Psoas muscle (tissue), 8 donors: ENCODE measurements around the gene CENPT. TPM values are rescaled to one million over a fixed set of nuclear protein-coding genes. Genes with fewer than 3 reads are reported as not detected.
A peak's percentile ranks its signal among the peaks of the same experiment; 100 is the strongest.

Experiments
- ATAC-seq, 4 donors: fragments of 200-7000 bp; cut with Tn5 transposase; one replicate each; pipeline ENCODE4 v1.9.1; 2020; ENCODE audit warnings: moderate library complexity in 3 of 4, mild to moderate bottlenecking in 2 of 4
- DNase-seq, 2 donors: peaks; one replicate each; pipeline ENCODE4 v3.0.0-alpha.2; 2020
- H3K27ac ChIP-seq: fragments of 200-600 bp; one replicate; pipeline ENCODE4 v1.8.0; 2022
- H3K27me3 ChIP-seq, 3 donors: fragments of 200-600 bp in 1 of 3; one replicate each; pipeline versions ENCODE4 v1.6.1 to v1.8.0; 2013 to 2022; ENCODE audit warnings: low read length in 2 of 3, mild to moderate bottlenecking in 2 of 3, moderate library complexity in 1 of 3; ENCODE audit not compliant: insufficient read depth in 3 of 3
- H3K36me3 ChIP-seq, 2 donors: fragments of 200-600 bp in 1 of 2; one replicate each; pipeline versions ENCODE4 v1.6.1 to v1.8.0; 2013 to 2022; ENCODE audit warnings: low read depth in 1 of 2, mild to moderate bottlenecking in 1 of 2, moderate library complexity in 1 of 2; ENCODE audit not compliant: insufficient read depth in 1 of 2
- H3K4me1 ChIP-seq: fragments of 200-600 bp; one replicate; pipeline ENCODE4 v1.8.0; 2022
- H3K4me3 ChIP-seq: fragments of 200-600 bp; one replicate; pipeline ENCODE4 v1.8.0; 2022; ENCODE audit warnings: mild to moderate bottlenecking
- H3K9me3 ChIP-seq: fragments of 200-600 bp; one replicate; pipeline ENCODE4 v1.8.0; 2022
- CTCF ChIP-seq: fragments of 200-600 bp; IDR thresholded peaks from one replicate; pipeline ENCODE4 v1.8.0; 2022; ENCODE audit warnings: antibody characterized with exemption
- WGBS, 3 donors: extraction: QIAGEN DNeasy Blood & Tissue Kit; methylation state at CpG; one replicate each; pipeline versions ENCODE4 v1.1.6 to v1.1.7; 2013; 5-methylcytosine and 5-hydroxymethylcytosine counted together
- intact Hi-C, 2 donors: fragments of 100-400 bp; cut with DNase I; formaldehyde crosslinking; loops; one replicate each; pipeline versions ENCODE4 v1.11.0 to v1.14.2; 2022
- polyA plus RNA-seq, 3 donors: library from polyadenylated mRNA; stranded (reverse); fragments of 200-250 nt; gene quantifications; one replicate each; pipeline ENCODE4 v1.2.3, GENCODE V29; 2013
- total RNA-seq, 4 donors: library from RNA; stranded (reverse); fragmentation: NEBNext Ultra II Directional in 2 of 4; extraction: Animal tissue kit (Norgen Biotek cat#: 25700) in 2 of 4; gene quantifications; one replicate each; pipeline versions ENCODE4 v1.2.1 to v1.2.4, GENCODE V29; 2021 to 2023
- donor health status: healthy with polysubstance abuse.
- donor health status: DM: no; HTN: no; CAD: no; lungs with moderate emphysema.
- donor health status: Bipolar disorder and iron deficiency.
- donor health status: healthy.
- donor health status: DM: yes; HTN: yes; CAD: no.
- donor health status: DM: no; HTN: no; CAD: no.
- donor health status: DM: no; HTN: no; CAD: no.
- donor health status: DM: yes; HTN: yes; CAD: no.

CENPT gene
- total and polyA plus RNA-seq, 7 donors, result 13.8 to 26.4 (median 19.9) TPM

- no peak for DNase-seq
- H3K27me3 ChIP-seq, result no peaks in the 10 kb centered on the region
- 48 to 61% (median 52%) methylated on average over 5 of the region's 5 CpGs for WGBS, 3 donors
- H3K9me3 ChIP-seq, result no peaks in the 10 kb centered on the region
- ATAC-seq, result no peak
- intact Hi-C loops, result loop anchor here (5.0 to 10.0 kb wide), 2 partner anchors 162 to 355 kb away; partner anchors contain the start of gene ESRP2 (in 1 of the 2)
- no peak overlapping the region for H3K4me3 ChIP-seq
- H3K4me1 ChIP-seq, result peaks cover 63% of the 10 kb centered on the region
- H3K36me3 ChIP-seq, result peaks cover 6 to 86% of the 10 kb centered on the region in 2 donors
- peak overlapping the region; percentile 93 for H3K27ac ChIP-seq
- no peak for TF ChIP-seq CTCF
These were observed 32.4 kb upstream of the CENPT start for GRCh38 chr16:67879936-67880335.

GRCh38 chr16:67879462-67879861, 32.0 kb upstream of the CENPT start:
- intact Hi-C loops, result no loop called here

GRCh38 chr16:67878846-67879245, 31.4 kb upstream of the CENPT start:
- no peak for DNase-seq

More at GRCh38 chr16:67879462-67879861, 32.0 kb upstream of the CENPT start:
- Histone ChIP-seq H3K4me3 (no peak overlapping the region), H3K27ac (peak overlapping the region; percentile 93), H3K27me3 (no peaks in the 10 kb centered on the region), H3K4me1 (peaks cover 63% of the 10 kb centered on the region), H3K9me3 (no peaks in the 10 kb centered on the region), H3K36me3 (peaks cover 6 to 81% of the 10 kb centered on the region in 2 donors)
- ATAC-seq (no peak), DNase-seq (no peak)
- WGBS, 3 donors, result 91 to 93% (median 91%) methylated on average over 12 of the region's 12 CpGs
- TF ChIP-seq CTCF, result no peak

GRCh38 chr16:67878232-67878631, 30.7 kb upstream of the CENPT start:
- 83 to 89% (median 88%) methylated on average over 6 of the region's 6 CpGs for WGBS, 3 donors
- TF ChIP-seq CTCF, result no peak
- ATAC-seq (no peak), DNase-seq (no peak)
- intact Hi-C loops, result no loop called here
- Histone ChIP-seq H3K27me3 (no peaks in the 10 kb centered on the region), H3K4me1 (peaks cover 60% of the 10 kb centered on the region), H3K36me3 (peaks cover 6 to 69% of the 10 kb centered on the region in 2 donors), H3K27ac (no peak overlapping the region), H3K4me3 (no peak overlapping the region), H3K9me3 (no peaks in the 10 kb centered on the region)

More at GRCh38 chr16:67878846-67879245, 31.4 kb upstream of the CENPT start:
- H3K36me3 ChIP-seq, result peaks cover 6 to 75% of the 10 kb centered on the region in 2 donors
- no peak for ATAC-seq
- peaks cover 63% of the 10 kb centered on the region for H3K4me1 ChIP-seq
- H3K9me3 ChIP-seq, result no peaks in the 10 kb centered on the region
- intact Hi-C loops, result no loop called here
- 94 to 97% (median 94%) methylated on average over 9 of the region's 9 CpGs for WGBS, 3 donors
- no peak for TF ChIP-seq CTCF
- H3K4me3 ChIP-seq, result no peak overlapping the region
- H3K27ac ChIP-seq, result no peak overlapping the region
- H3K27me3 ChIP-seq, result no peaks in the 10 kb centered on the region

GRCh38 chr16:67877064-67877463, 29.6 kb upstream of the CENPT start:
- Histone ChIP-seq H3K27me3 (no peaks in the 10 kb centered on the region), H3K4me1 (peaks cover 58% of the 10 kb centered on the region), H3K9me3 (no peaks in the 10 kb centered on the region), H3K4me3 (no peak overlapping the region), H3K27ac (no peak overlapping the region), H3K36me3 (peaks cover 6 to 64% of the 10 kb centered on the region in 2 donors)
- no peak for TF ChIP-seq CTCF
- 93 to 96% (median 95%) methylated on average over 11 of the region's 11 CpGs for WGBS, 3 donors
- DNase-seq (no peak), ATAC-seq (no peak)
- intact Hi-C loops, result no loop called here
